ENCODE results near the gene FRMD1. TPM values are rescaled to one million over a fixed set of nuclear protein-coding genes. Genes with fewer than 3 reads are reported as not detected.

FRMD1 gene
- total and polyA plus RNA-seq, 2 of the 8 experiments (the other 6 are each of a cell fraction or from before 2014, with no cell fraction given): 0.36 TPM; not detected in 1

DNA sequence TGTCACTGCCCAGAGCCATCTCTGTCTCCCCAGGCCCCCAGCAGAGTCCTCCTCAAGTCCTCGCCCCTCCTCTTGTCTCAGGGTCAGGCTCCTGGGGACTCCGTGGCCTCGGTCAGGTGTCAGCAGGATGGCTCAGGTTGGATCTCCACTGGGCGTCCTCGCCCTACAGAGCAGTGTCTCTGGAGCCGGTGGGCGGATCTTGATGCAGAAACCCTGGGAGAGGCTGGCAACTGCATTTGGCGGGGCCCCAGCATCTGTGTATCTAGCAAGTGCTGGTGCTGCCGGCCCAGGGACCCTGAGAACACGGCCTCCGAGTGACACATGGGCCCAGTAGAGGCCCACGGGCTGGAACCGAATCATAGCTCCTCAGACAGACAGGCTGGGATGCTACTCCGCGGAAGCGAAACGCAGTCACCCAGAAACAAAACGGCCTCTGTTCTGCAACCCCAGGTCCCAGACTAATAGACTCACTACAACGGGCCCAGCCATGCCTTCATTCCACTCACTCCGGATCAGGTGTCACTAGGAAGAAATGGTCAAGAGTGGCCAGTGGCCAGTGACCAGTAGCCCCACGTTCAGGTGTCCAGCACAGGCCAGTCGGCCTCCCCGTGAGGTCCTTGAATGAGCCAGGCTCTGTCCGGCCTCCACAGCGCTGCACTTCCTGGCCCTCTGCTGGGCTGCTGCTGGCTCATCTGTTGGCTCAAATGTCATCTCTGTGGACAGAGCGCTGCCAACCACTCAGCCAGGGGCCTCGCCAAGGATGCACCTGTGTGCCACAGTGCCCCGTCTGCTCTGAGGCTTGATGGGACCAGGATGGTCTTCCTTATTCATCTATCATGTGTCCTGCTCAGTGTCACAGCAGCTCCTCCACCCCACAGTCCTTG, 12.6 kb upstream of the FRMD1 start:
- peaks cover 0 to 2% (median 0%) of the 10 kb centered on the region in 4 experiments; a peak in 2 of 7 replicates for H3K27me3 ChIP-seq (replicated peaks in 1 of 4; ENCODE audit: control insufficient read depth in 3 of 4, extremely low read depth in 1 of 4, insufficient read depth in 3 of 4, low read length in 3 of 4)
- H2BK120ac ChIP-seq (replicated peaks; ENCODE audit: low read depth, low read length): no peak overlapping the region
- no peak overlapping the region for H2AK5ac ChIP-seq (ENCODE audit: low read depth, low read length)
- CTCF ChIA-PET (ENCODE audit: partially characterized antibody): interaction anchor here (1.0 to 1.9 kb wide), 5 partner anchors 8 to 65 kb away, joined by 3 to 5 read pairs (median 3); no protein-coding TSS in a partner anchor
- no peaks in the 10 kb centered on the region for H3K79me2 ChIP-seq (ENCODE audit: control insufficient read depth in 1 of 2, insufficient read depth in 2 of 2, low read length in 2 of 2)
- no peak overlapping the region for H3K14ac ChIP-seq (ENCODE audit: insufficient read length)
- no peaks in the 10 kb centered on the region for H3K23me2 ChIP-seq (ENCODE audit: low read depth, low read length)
- no peak for TF ChIP-seq SIN3A (conservative IDR thresholded peaks at IDR 0.05 in 1 of 2, IDR thresholded peaks at IDR 0.05 in 1 of 2; ENCODE audit: low read depth in 1 of 2, low read length in 2 of 2)
- no peak overlapping the region for H2BK15ac ChIP-seq (ENCODE audit: low read length)
- WGBS, 2 experiments (ENCODE audit: extremely low coverage in 1 of 2, insufficient coverage in 1 of 2, insufficient read length in 1 of 2, insufficient replicate concordance in 2 of 2, low coverage in 1 of 2, low lambda C conversion rate in 2 of 2, missing lambda C conversion rate in 1 of 2): 89% methylated on average over 28 of the region's 28 CpGs; no CpG with 5 or more reads in 1 of the 2 experiments
- no peak overlapping the region for H2BK5ac ChIP-seq (ENCODE audit: low read depth, low read length)
- no peaks in the 10 kb centered on the region for H3K36me3 ChIP-seq (ENCODE audit: control insufficient read depth in 2 of 4, insufficient read depth in 4 of 4, low read length in 3 of 4)
- DNase-seq (ENCODE audit: low read depth in 1 of 2, low spot score in 2 of 2) (no peak), FAIRE-seq (no peak)
- H2AFZ ChIP-seq (ENCODE audit: low read length): no peak overlapping the region
- H2BK20ac ChIP-seq (ENCODE audit: low read length): no peak overlapping the region
- no peak overlapping the region for H3K4ac ChIP-seq (replicated peaks; ENCODE audit: insufficient read length, low read depth, low read length)
- H3K4me1 ChIP-seq (replicated peaks in 1 of 4; ENCODE audit: control insufficient read depth in 3 of 4, insufficient read depth in 4 of 4, low read length in 3 of 4): peaks cover 0 to 26% (median 13%) of the 10 kb centered on the region in 4 experiments; a peak in 6 of 7 replicates
- no peaks in the 10 kb centered on the region for H3K9me3 ChIP-seq (ENCODE audit: insufficient read depth in 2 of 2, low read depth in 1 of 2, low read length in 1 of 2)
- no peak overlapping the region for H3K4me3 ChIP-seq (ENCODE audit: extremely low read depth in 1 of 4, insufficient read depth in 2 of 4, low read depth in 3 of 4, low read length in 4 of 4)
- no peaks in the 10 kb centered on the region for H4K20me1 ChIP-seq (replicated peaks in 1 of 2; ENCODE audit: control insufficient read depth in 1 of 2, insufficient read depth in 2 of 2, low read length in 2 of 2)
- no peak overlapping the region for H4K91ac ChIP-seq (replicated peaks; ENCODE audit: insufficient read length, low read length)
- no peak overlapping the region for H4K8ac ChIP-seq (ENCODE audit: extremely low read depth, insufficient read depth, low read length)
- no peak overlapping the region for H2BK12ac ChIP-seq (ENCODE audit: low read depth, low read length)
- no peak overlapping the region for H4K5ac ChIP-seq (ENCODE audit: insufficient read length, low read depth, low read length)
- no peak overlapping the region for H3K27ac ChIP-seq (ENCODE audit: low read depth, low read length)
- no peak overlapping the region for H3K23ac ChIP-seq (ENCODE audit: insufficient read length)
- no peaks in the 10 kb centered on the region for H3K79me1 ChIP-seq (ENCODE audit: low read depth, low read length)
- no peak overlapping the region for H3K4me2 ChIP-seq (ENCODE audit: insufficient read depth in 1 of 2, low read depth in 2 of 2, low read length in 2 of 2)
- no peak overlapping the region for H3K9ac ChIP-seq (replicated peaks in 1 of 4; ENCODE audit: extremely low read depth in 1 of 4, low read depth in 3 of 4, low read length in 3 of 4)
- POLR2A ChIA-PET (ENCODE audit: partially characterized antibody): no interaction called here
- no peak overlapping the region for H3K56ac ChIP-seq (replicated peaks; ENCODE audit: insufficient read length, low read depth, low read length)
- H3K18ac ChIP-seq (ENCODE audit: extremely low read depth, low read length): no peak overlapping the region
